Activated CD8-positive, alpha-beta memory T cell treated with anti-CD3 and anti-CD28 coated beads, Interleukin-2, amount 50 U/mL, for 24 hours (primary cell): Measurements from ENCODE around the gene ZNF552.
A peak's percentile ranks its signal among the peaks of the same experiment; 100 is the strongest.

ENCODE experiments used
- DNase-seq: peaks from one replicate; pipeline ENCODE4 v3.0.0-alpha.2; 2020; ENCODE audit errors: extremely low read depth

Gene ZNF552

GRCh38 chr19:57776764-57777296 is 37.9 kb downstream of the ZNF552 start:
- no peak for DNase-seq

GRCh38 chr19:57773488-57773887 is 41.2 kb downstream of the ZNF552 start:
- DNase-seq = no peak

DNA sequence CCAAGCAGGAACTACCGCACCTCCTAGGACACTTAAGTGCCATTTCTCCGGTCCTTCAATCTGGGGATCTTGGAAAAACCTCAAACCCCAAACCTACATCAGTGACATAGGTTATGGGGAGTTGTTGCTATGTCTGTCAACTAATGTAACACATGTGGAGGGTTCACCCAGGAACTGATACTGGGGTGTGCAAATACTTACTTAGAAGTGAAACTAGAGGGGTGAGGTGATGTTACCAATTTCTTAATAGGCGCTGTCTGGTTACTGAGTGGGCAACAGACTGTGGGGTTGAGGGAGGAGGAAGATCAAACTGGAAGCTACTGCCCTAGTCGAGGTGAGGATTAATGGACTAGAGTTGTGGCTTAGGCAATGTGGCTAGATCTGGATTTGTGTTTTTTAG is 43.3 kb downstream of the ZNF552 start:
- no peak for DNase-seq

DNA sequence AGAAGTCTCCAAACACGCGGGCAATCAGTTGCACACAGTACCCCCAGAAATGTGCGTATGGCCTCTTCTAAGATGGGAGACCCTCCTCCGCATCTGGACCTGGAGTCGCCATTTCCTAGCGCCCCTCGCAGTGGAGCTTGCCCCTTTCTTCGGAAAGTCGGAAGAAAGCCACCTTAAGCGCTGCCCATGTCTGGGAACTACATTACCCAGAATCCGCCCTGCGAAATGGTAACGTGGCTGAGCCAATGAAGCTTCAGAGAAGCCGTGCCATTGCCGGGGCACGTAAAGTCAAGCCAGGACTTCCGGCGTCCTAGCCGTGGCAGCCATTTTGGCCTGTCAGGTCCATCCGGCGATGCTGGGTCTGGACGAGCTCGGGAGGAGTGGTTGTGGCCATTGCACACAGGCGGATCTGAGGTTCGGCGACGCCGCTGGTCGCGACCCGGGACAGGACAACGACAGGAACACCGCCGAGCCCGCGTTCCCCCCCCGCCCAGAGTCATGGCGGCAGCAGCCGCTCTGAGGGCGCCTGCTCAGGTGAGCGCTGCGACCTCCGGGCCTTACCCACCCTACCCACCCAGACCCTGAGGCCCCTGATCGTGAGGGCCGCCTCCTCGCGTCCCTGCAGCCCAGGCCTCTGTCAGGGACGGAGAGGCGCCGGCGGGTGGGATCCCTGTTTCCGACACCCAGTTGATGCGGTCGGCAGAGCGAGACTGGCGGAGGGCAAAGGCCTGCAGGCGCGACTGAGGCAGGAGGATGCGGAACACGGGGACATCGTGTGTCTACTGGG is 45.2 kb downstream of the ZNF552 start, which contains the start of gene ZNF586:
Gene ZNF586, plus strand, starts transcription at position 332 of the 787 bp plus-strand sequence. Its CDS starts 167 bp downstream, at position 499.
- peak; percentile 78 for DNase-seq

GRCh38 chr19:57759096-57759495 is 55.6 kb downstream of the ZNF552 start:
- no peak for DNase-seq

DNA sequence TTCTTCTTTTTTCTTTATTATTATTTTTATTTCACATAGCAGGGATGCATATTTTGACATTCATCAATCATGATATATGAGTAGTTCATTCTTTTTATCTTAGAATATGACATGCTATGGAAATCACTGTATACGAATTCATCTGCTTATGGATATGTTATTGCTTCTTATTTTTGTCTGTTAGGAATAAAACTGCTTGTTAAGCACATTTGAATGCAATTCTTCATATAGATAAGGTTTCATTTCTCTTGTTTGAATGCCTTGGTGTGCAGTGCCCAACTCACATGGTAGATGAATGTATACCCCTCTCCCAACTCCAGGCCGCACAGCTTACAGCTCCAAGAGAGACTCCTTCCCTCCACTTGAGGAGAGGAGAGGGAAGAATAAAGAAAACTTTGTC is 56.8 kb downstream of the ZNF552 start:
- no peak for DNase-seq
